Measurements from ENCODE around the gene NFE2L1. TPM values are rescaled to one million over a fixed set of nuclear protein-coding genes. Genes with fewer than 3 reads are reported as not detected.

The NFE2L1 gene
- total RNA-seq, 1 experiment from 2014 or later, result 161 TPM

GRCh38 chr17:48003417-48004151 lies 44.6 kb upstream of the NFE2L1 start:
- no peak overlapping the region for H3K23ac ChIP-seq (ENCODE audit: insufficient read length, low read depth, low read length)
- no peaks in the 10 kb centered on the region for H3K79me2 ChIP-seq (ENCODE audit: insufficient read depth, low read length)
- no peaks in the 10 kb centered on the region for H3K9me3 ChIP-seq (ENCODE audit: control insufficient read depth, low read depth, low read length)
- no peaks in the 10 kb centered on the region for H3K79me1 ChIP-seq (ENCODE audit: insufficient read depth, low read depth, low read length, poor library complexity, severe bottlenecking)
- no peak overlapping the region for H2BK120ac ChIP-seq (ENCODE audit: low read depth, low read length, poor library complexity, severe bottlenecking)
- no peak overlapping the region for H3K18ac ChIP-seq (ENCODE audit: insufficient read length, low read depth, low read length)
- no peak overlapping the region for H4K91ac ChIP-seq (ENCODE audit: insufficient read length, low read depth, low read length)
- no peak overlapping the region for H4K5ac ChIP-seq (ENCODE audit: insufficient read length, low read depth, low read length)
- Mint-ChIP-seq H3K4me3 (peak overlapping the region; percentile 41 to 60), H3K4me1 (peaks cover 56 to 60% of the 10 kb centered on the region in 2 experiments), H3K27me3 (ENCODE audit: low read depth) (no peaks in the 10 kb centered on the region), H3K9me3 (peaks cover 0 to 2% of the 10 kb centered on the region in 2 experiments; a peak in 2 of 5 replicates), H3K27ac (peak overlapping the region; percentile 93 to 99 (median 97)), H3K36me3 (ENCODE audit: insufficient read depth in 1 of 3, low read depth in 3 of 3) (peaks cover 0 to 3% (median 0%) of the 10 kb centered on the region in 3 experiments; a peak in 2 of 7 replicates)
- peak; percentile 79 for DNase-seq
- TF ChIP-seq CTCF (conservative IDR thresholded peaks at IDR 0.05), result peak; percentile 52; the same call in 2 of the 3 replicates
- peak overlapping the region; percentile 2 for H3K4me2 ChIP-seq (ENCODE audit: insufficient read depth, insufficient read length, low read length)
- H4K8ac ChIP-seq (replicated peaks; ENCODE audit: insufficient read length, low read depth, low read length), result no peak overlapping the region
- no peak overlapping the region for H2AFZ ChIP-seq (ENCODE audit: low read length)
- no peaks in the 10 kb centered on the region for H4K20me1 ChIP-seq (ENCODE audit: control insufficient read depth, insufficient read depth, insufficient read length)
- H3K27me3 ChIP-seq (ENCODE audit: insufficient read depth, low read length), result no peaks in the 10 kb centered on the region
- H2BK5ac ChIP-seq (ENCODE audit: insufficient read length, low read length), result no peak overlapping the region
- no peak overlapping the region for H3K27ac ChIP-seq (ENCODE audit: insufficient read length, low read depth, low read length)
- no peaks in the 10 kb centered on the region for H3K23me2 ChIP-seq (ENCODE audit: insufficient read length, low read depth, low read length, poor library complexity, severe bottlenecking)
- no peak overlapping the region for H3K56ac ChIP-seq (ENCODE audit: insufficient read length, low read depth, low read length)
- no peak overlapping the region for H2BK15ac ChIP-seq (ENCODE audit: low read depth, low read length)
- no peak overlapping the region for H3K4ac ChIP-seq (ENCODE audit: low read depth, low read length)
- H3T11ph ChIP-seq (ENCODE audit: low read length), result no peak overlapping the region
- H2BK20ac ChIP-seq (ENCODE audit: low read depth, low read length, poor library complexity, severe bottlenecking), result no peak overlapping the region
- WGBS (ENCODE audit: extremely low coverage, insufficient read length, low lambda C conversion rate), result no CpG with 5 or more reads among the region's 17 CpGs
- H3K9ac ChIP-seq (ENCODE audit: extremely low read depth, insufficient read length, low read length), result no peak overlapping the region
- H3K14ac ChIP-seq (ENCODE audit: insufficient read depth, low read length), result no peak overlapping the region
- H2BK12ac ChIP-seq (ENCODE audit: insufficient read length, low read depth, low read length), result no peak overlapping the region
- no peak overlapping the region for H2AK5ac ChIP-seq (ENCODE audit: insufficient read length, low read length)
- peaks cover 20% of the 10 kb centered on the region; the same call in 1 of the 2 replicates for H3K4me1 ChIP-seq (ENCODE audit: insufficient read depth, low read length)

All from H9 (cell line).